Spinal cord (tissue), 10 donors: ENCODE results near the gene HIVEP2. TPM values are rescaled to one million over a fixed set of nuclear protein-coding genes. Genes with fewer than 3 reads are reported as not detected.

Experiments used
- DNase-seq, 6 donors: peaks; one replicate each; pipeline versions ENCODE4 v3.0.0 to v3.0.0-alpha.2; 2013 to 2015; ENCODE audit warnings: low spot score in 6 of 6, low read depth in 4 of 6
- H3K27ac ChIP-seq: one replicate; pipeline ENCODE4 v1.5.1; 2013; ENCODE audit warnings: low read depth, low read length, control low read depth
- H3K27me3 ChIP-seq: one replicate; pipeline ENCODE4 v1.6.1; 2013; ENCODE audit warnings: low read length; ENCODE audit not compliant: control insufficient read depth, insufficient read depth
- H3K36me3 ChIP-seq: one replicate; pipeline ENCODE4 v1.6.1; 2013; ENCODE audit warnings: low read length; ENCODE audit not compliant: control insufficient read depth, insufficient read depth
- H3K4me1 ChIP-seq: one replicate; pipeline ENCODE4 v1.6.1; 2013; ENCODE audit warnings: low read length; ENCODE audit not compliant: control insufficient read depth, insufficient read depth
- H3K4me3 ChIP-seq: one replicate; pipeline ENCODE4 v1.5.1; 2013; ENCODE audit warnings: low read depth, low read length, control low read depth
- H3K9me3 ChIP-seq: one replicate; pipeline ENCODE4 v1.6.1; 2013; ENCODE audit warnings: low read length; ENCODE audit not compliant: control insufficient read depth, insufficient read depth
- WGBS: methylation state at CpG from one replicate; pipeline ENCODE4 v1.1.5; 2013; ENCODE audit warnings: missing lambda C conversion rate; ENCODE audit not compliant: insufficient coverage; 5-methylcytosine and 5-hydroxymethylcytosine counted together
- polyA plus RNA-seq, 2 donors: library from polyadenylated mRNA; unstranded; fragments of 120-200 nt; gene quantifications; one replicate each; pipeline ENCODE4 v1.2.1, GENCODE V29; 2013; ENCODE audit not compliant: insufficient read length in 2 of 2
- total RNA-seq, 2 donors: library from RNA; depleted of rRNA in 1 of 2; stranded (reverse); fragments of 120-200 nt in 1 of 2; fragments of >200 nt in 1 of 2; gene quantifications; one replicate each; pipeline versions ENCODE4 v1.2.3 to v1.2.4, GENCODE V29; 2013 to 2014
- donor health status: healthy.

HIVEP2 gene
- total and polyA plus RNA-seq, 4 donors: 22.9 to 53.8 (median 28.2) TPM

DNA sequence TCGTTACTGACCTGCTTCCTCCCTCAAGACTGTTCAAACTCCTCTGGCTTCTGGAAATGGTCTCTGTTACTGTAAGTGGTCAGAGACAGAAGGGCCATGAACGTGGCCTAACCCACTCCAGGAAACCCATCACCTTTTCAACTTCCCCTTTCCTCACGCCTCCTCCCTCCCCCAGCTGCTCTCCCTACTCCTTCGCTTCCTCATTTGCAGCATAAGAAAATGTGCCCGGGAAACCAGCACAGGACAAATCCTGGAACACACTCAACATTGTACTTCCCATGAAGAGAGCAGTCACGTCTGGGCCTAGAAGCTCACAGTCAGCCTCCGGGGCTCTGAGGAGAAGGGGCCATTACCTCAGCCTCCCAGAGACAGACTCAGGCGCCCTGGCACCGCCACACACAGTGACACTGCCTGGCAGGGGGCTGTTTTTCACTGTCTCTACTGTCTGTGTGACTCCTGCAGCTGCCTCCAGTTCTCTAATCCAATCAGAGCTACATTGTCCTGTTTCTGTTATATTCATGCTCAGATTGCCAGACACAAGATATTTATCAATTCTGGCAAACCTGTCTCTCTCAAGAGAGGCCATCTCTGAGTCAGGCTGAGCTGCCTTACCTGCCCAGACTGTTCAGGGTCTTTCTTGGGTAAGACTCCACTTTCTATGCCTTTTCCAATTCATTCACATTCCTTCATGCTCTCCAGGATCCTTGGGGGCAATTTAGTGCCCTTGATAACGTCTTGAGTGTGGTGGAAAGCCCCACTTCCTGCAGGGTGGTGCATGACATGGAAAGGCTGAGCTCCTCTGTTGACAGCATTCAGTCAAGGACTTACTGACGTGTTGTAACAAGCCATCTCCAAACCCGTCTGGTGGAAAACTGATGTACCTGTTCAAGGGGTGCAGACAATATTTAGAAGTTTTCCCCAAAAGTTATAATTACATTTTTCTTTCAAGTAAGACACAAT lies 242.2 kb downstream of the HIVEP2 start:
- 36% methylated on average over 9 of the region's 12 CpGs for WGBS
- Histone ChIP-seq H3K4me1 (peaks cover 14% of the 10 kb centered on the region), H3K36me3 (no peaks in the 10 kb centered on the region), H3K27ac (peak overlapping the region; percentile 6), H3K27me3 (no peaks in the 10 kb centered on the region), H3K9me3 (no peaks in the 10 kb centered on the region), H3K4me3 (no peak overlapping the region)
- peak in 3 of 6 donors; percentile 26 to 71 (median 59) for DNase-seq

Other genes with a start within 250 kb of the HIVEP2 start
- gene AIG1, start 115.7 kb upstream of the HIVEP2 start, total RNA-seq: 10 to 100 TPM; 56.5 to 68.8 TPM
- 10 to 100 TPM; 71.9 to 72.6 TPM for gene AIG1, start 115.7 kb upstream of the HIVEP2 start, polyA plus RNA-seq